CD14-positive monocyte (primary cell): Measurements from ENCODE around the gene LIPE. TPM values are rescaled to one million over a fixed set of nuclear protein-coding genes. Genes with fewer than 3 reads are reported as not detected.

Source experiments
- DNase-seq, 3 donors: peaks; one replicate each; pipeline ENCODE4 v3.0.0-alpha.2; 2011 to 2022
- H2AFZ ChIP-seq: 2 replicates; pipeline ENCODE4 v1.6.0; 2012; ENCODE audit warnings: mild to moderate bottlenecking, low read depth, low read length, inconsistent platforms; ENCODE audit not compliant: insufficient read depth, poor library complexity, severe bottlenecking
- H3K27ac ChIP-seq, 2 donors: 1 replicate in 1 of 2; 2 replicates in 1 of 2; pipeline ENCODE4 v1.5.1; 2012 to 2013; ENCODE audit warnings: low read length in 2 of 2, control low read depth in 1 of 2, inconsistent platforms in 1 of 2, low read depth in 1 of 2, mild to moderate bottlenecking in 1 of 2
- H3K27me3 ChIP-seq, 2 donors: one replicate each; pipeline versions ENCODE4 v1.6.0 to v1.6.1; 2011 to 2013; ENCODE audit warnings: low read length in 2 of 2; ENCODE audit not compliant: control insufficient read depth in 2 of 2, insufficient read depth in 2 of 2
- H3K36me3 ChIP-seq, 2 donors: replicated peaks in 1 of 2; 1 replicate in 1 of 2; 2 replicates in 1 of 2; pipeline versions ENCODE4 v1.5.1 to v1.6.1; 2012 to 2013; ENCODE audit warnings: low read length in 2 of 2, control low read depth in 1 of 2, inconsistent platforms in 1 of 2, mild to moderate bottlenecking in 1 of 2; ENCODE audit not compliant: insufficient read depth in 2 of 2, control insufficient read depth in 1 of 2
- H3K4me1 ChIP-seq, 2 donors: 1 replicate in 1 of 2; 2 replicates in 1 of 2; pipeline versions ENCODE4 v1.5.1 to v1.6.1; 2012 to 2013; ENCODE audit warnings: low read length in 2 of 2, control low read depth in 1 of 2, inconsistent platforms in 1 of 2, mild to moderate bottlenecking in 1 of 2, moderate library complexity in 1 of 2; ENCODE audit not compliant: insufficient read depth in 2 of 2, control insufficient read depth in 1 of 2
- H3K4me2 ChIP-seq: replicated peaks from 2 replicates; pipeline ENCODE3; 2012; ENCODE audit warnings: low read length, moderate library complexity, mild to moderate bottlenecking; ENCODE audit not compliant: poor library complexity, severe bottlenecking; ENCODE audit errors: extremely low read depth
- H3K4me3 ChIP-seq, 3 experiments: fragments of 200-600 bp in 1 of 3; sonication (generic) in 1 of 3; replicated peaks in 1 of 3; 1 replicate in 2 of 3; 2 replicates in 1 of 3; pipeline ENCODE4 v1.5.1; 2011 to 2013; ENCODE audit warnings: low read length in 3 of 3, mild to moderate bottlenecking in 3 of 3, control low read depth in 2 of 3, low read depth in 2 of 3, inconsistent platforms in 1 of 3, moderate library complexity in 1 of 3
- H3K79me2 ChIP-seq: 2 replicates; pipeline ENCODE4 v1.6.0; 2012; ENCODE audit warnings: mild to moderate bottlenecking, control low read depth, inconsistent platforms, low read length, moderate library complexity; ENCODE audit not compliant: insufficient read depth
- H3K9ac ChIP-seq: 2 replicates; pipeline ENCODE4 v1.6.0; 2017; ENCODE audit warnings: low read length, mild to moderate bottlenecking; ENCODE audit not compliant: insufficient read depth, poor library complexity, severe bottlenecking
- H3K9me3 ChIP-seq, 2 donors: replicated peaks in 1 of 2; 1 replicate in 1 of 2; 2 replicates in 1 of 2; pipeline versions ENCODE4 v1.5.1 to v1.6.1; 2012 to 2013; ENCODE audit warnings: low read length in 2 of 2, control low read depth in 1 of 2; ENCODE audit not compliant: control insufficient read depth in 1 of 2, insufficient read depth in 1 of 2
- H4K20me1 ChIP-seq: 2 replicates; pipeline ENCODE4 v1.6.0; 2012; ENCODE audit warnings: mild to moderate bottlenecking, low read length, control low read depth, moderate library complexity; ENCODE audit not compliant: insufficient read depth
- H3K27ac Mint-ChIP-seq, 7 donors: one replicate each; pipeline ENCODE4 v1.8.0; 2020; ENCODE audit warnings: mild to moderate bottlenecking in 7 of 7, mixed read lengths in 7 of 7, moderate library complexity in 6 of 7, inconsistent platforms in 2 of 7
- H3K27me3 Mint-ChIP-seq, 3 donors: one replicate each; pipeline ENCODE4 v1.8.0; 2021 to 2022; ENCODE audit warnings: low read depth in 3 of 3, mild to moderate bottlenecking in 3 of 3, mixed read lengths in 3 of 3, moderate library complexity in 3 of 3, inconsistent platforms in 1 of 3
- H3K36me3 Mint-ChIP-seq, 2 donors: one replicate each; pipeline ENCODE4 v1.8.0; 2020; ENCODE audit warnings: mixed read lengths in 2 of 2, inconsistent platforms in 1 of 2, mild to moderate bottlenecking in 1 of 2
- H3K4me1 Mint-ChIP-seq: one replicate; pipeline ENCODE4 v1.8.0; 2020; ENCODE audit warnings: mild to moderate bottlenecking, mixed read lengths
- H3K4me3 Mint-ChIP-seq, 2 donors: one replicate each; pipeline ENCODE4 v1.8.0; 2020; ENCODE audit warnings: mild to moderate bottlenecking in 2 of 2, mixed read lengths in 2 of 2, moderate library complexity in 1 of 2
- H3K9me3 Mint-ChIP-seq, 7 donors: one replicate each; pipeline ENCODE4 v1.8.0; 2020 to 2022; ENCODE audit warnings: mixed read lengths in 7 of 7, mild to moderate bottlenecking in 6 of 7, moderate library complexity in 6 of 7, inconsistent platforms in 2 of 7
- WGBS: methylation state at CpG from one replicate; pipeline ENCODE4 v1.1.5; 2013; ENCODE audit warnings: missing lambda C conversion rate; ENCODE audit not compliant: insufficient coverage; 5-methylcytosine and 5-hydroxymethylcytosine counted together
- intact Hi-C, 2 donors: fragments of 100-400 bp; cut with micrococcal nuclease; formaldehyde crosslinking; loops; one replicate each; pipeline versions ENCODE4 v1.15.0 to v1.15.1; 2023
- polyA plus RNA-seq, 3 donors: library from polyadenylated mRNA; depleted of rRNA in 1 of 3; unstranded in 2 of 3; stranded (reverse) in 1 of 3; fragments of 300-500 nt in 2 of 3; fragments of >200 nt in 1 of 3; fragmentation: Illumina TruSeq in 2 of 3; gene quantifications; 1 replicate in 2 of 3; 2 replicates in 1 of 3; pipeline ENCODE4 v1.2.3, GENCODE V29; 2012 to 2021
- TF ChIP-seq, protein P1 (sequence below): fragments of 200-600 bp; IDR thresholded peaks from one replicate; pipeline ENCODE4 v1.8.0; 2022; ENCODE audit warnings: antibody characterized with exemption, mild to moderate bottlenecking

Gene LIPE
- polyA plus RNA-seq, 3 donors: 0.31 TPM; not detected in 2

DNA sequence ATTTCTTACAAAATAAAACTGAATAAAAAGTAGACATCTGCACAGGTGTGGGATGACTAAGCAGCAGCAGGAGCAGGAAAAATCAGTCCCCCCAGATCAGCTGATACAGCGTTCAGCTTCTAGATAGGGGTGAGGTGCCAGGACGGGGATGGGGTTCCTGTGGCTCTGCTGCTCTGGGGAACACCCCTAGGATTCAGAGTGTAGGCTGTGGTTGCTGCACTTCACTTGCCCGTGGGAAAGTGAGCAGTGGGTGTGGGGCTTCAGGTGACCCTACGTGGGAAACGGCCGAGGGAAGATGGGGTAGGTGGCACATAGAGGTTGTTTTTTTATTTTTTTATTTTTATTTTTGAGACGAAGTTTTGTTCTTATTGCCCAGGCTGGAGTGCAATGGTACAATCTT lies 18.8 kb upstream of the LIPE start:
- no peaks in the 10 kb centered on the region for H3K36me3 ChIP-seq
- H3K9ac ChIP-seq: no peak overlapping the region
- Mint-ChIP-seq H3K36me3 (no peaks in the 10 kb centered on the region), H3K27me3 (peaks cover 0 to 7% (median 1%) of the 10 kb centered on the region in 3 donors), H3K9me3 (no peaks in the 10 kb centered on the region), H3K4me1 (peaks cover 4% of the 10 kb centered on the region), H3K4me3 (no peak overlapping the region), H3K27ac (no peak overlapping the region)
- TF ChIP-seq, protein P1, sequence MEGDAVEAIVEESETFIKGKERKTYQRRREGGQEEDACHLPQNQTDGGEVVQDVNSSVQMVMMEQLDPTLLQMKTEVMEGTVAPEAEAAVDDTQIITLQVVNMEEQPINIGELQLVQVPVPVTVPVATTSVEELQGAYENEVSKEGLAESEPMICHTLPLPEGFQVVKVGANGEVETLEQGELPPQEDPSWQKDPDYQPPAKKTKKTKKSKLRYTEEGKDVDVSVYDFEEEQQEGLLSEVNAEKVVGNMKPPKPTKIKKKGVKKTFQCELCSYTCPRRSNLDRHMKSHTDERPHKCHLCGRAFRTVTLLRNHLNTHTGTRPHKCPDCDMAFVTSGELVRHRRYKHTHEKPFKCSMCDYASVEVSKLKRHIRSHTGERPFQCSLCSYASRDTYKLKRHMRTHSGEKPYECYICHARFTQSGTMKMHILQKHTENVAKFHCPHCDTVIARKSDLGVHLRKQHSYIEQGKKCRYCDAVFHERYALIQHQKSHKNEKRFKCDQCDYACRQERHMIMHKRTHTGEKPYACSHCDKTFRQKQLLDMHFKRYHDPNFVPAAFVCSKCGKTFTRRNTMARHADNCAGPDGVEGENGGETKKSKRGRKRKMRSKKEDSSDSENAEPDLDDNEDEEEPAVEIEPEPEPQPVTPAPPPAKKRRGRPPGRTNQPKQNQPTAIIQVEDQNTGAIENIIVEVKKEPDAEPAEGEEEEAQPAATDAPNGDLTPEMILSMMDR: no peak
- no peak overlapping the region for H2AFZ ChIP-seq
- H3K4me3 ChIP-seq: no peak overlapping the region
- no peak overlapping the region for H3K4me2 ChIP-seq
- 62% methylated on average over 4 of the region's 7 CpGs for WGBS
- no peaks in the 10 kb centered on the region for H3K9me3 ChIP-seq
- DNase-seq: no peak
- H4K20me1 ChIP-seq: no peaks in the 10 kb centered on the region
- H3K27me3 ChIP-seq: peaks cover 0 to under 1% of the 10 kb centered on the region in 2 donors
- intact Hi-C loops: no loop called here
- no peak overlapping the region for H3K27ac ChIP-seq
- H3K4me1 ChIP-seq: peaks cover 0 to 2% of the 10 kb centered on the region in 2 donors
- no peaks in the 10 kb centered on the region for H3K79me2 ChIP-seq

DNA sequence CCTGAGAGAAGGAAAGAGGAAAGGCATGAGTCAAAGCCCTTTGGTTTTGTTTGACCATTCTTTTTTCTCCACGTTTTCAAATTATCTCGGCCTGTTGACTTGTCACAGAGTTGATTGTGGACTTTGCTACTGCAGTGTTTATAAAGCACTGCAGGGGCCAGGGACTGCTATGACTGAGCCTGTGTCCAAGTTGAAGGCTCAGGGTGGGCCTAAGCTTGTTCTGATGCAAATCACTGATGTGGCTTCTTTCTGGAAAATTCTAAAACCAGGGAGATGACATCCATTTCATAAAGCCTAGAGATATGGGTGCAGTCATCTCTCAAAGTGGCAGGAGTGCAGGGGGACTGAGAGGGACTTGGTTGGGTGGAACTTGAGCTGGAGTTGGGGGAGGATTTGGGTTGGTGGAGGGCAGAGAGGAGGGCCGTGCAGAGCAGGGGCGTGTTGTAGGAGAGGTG lies 16.8 kb upstream of the LIPE start:
- no peaks in the 10 kb centered on the region for H3K79me2 ChIP-seq
- no peak overlapping the region for H3K4me2 ChIP-seq
- no peaks in the 10 kb centered on the region for H3K9me3 Mint-ChIP-seq
- H3K4me1 Mint-ChIP-seq: peaks cover 10% of the 10 kb centered on the region
- WGBS: 100% methylated on average over 1 of the region's 4 CpGs
- peaks cover 0 to 6% of the 10 kb centered on the region in 2 donors for H3K4me1 ChIP-seq
- no peak overlapping the region for H3K9ac ChIP-seq
- no peak overlapping the region for H3K27ac ChIP-seq
- H3K27me3 ChIP-seq: peaks cover 0 to 3% of the 10 kb centered on the region in 2 donors
- no peaks in the 10 kb centered on the region for H3K9me3 ChIP-seq
- H3K36me3 ChIP-seq: no peaks in the 10 kb centered on the region
- no peak overlapping the region for H3K4me3 Mint-ChIP-seq
- TF ChIP-seq, protein P1: no peak
- intact Hi-C loops: no loop called here
- H4K20me1 ChIP-seq: no peaks in the 10 kb centered on the region
- no peak for DNase-seq
- H3K36me3 Mint-ChIP-seq: no peaks in the 10 kb centered on the region
- no peak overlapping the region for H3K27ac Mint-ChIP-seq
- no peak overlapping the region for H2AFZ ChIP-seq
- peaks cover 7 to 14% (median 8%) of the 10 kb centered on the region in 3 donors for H3K27me3 Mint-ChIP-seq
- H3K4me3 ChIP-seq: no peak overlapping the region
